ENCODE results near the gene ASB9. TPM values are rescaled to one million over a fixed set of nuclear protein-coding genes. Genes with fewer than 3 reads are reported as not detected.

Gene ASB9
- total and polyA plus RNA-seq, 9 of the 15 experiments (the other 6 are each of a cell fraction or from before 2014, with no cell fraction given): 0.27 to 1.7 (median 0.96) TPM

DNA sequence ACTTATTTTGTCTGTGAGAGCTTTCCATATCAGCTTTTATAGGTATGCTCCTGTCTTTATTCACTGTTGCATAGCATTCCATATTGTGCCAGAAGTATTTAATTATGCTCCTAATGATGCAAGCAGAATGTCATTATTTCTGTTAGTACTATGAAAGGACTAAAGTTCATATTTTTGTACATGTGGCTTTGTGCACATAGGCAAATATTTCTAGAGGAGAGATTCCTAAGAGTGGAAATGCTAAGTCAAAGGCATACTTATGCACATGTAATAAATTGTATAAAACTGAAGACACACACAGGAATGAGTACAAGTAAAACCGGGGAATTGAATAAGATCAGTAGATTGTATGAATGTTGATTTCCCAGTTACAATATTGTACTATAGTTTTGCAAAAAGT lies 1.9 kb upstream of the ASB9 start:
- H3K36me3 ChIP-seq (ENCODE audit: control insufficient read depth, insufficient read depth, low read length): no peaks in the 10 kb centered on the region
- FAIRE-seq (no peak), ATAC-seq (no peak), DNase-seq (ENCODE audit: extremely low read depth in 1 of 4, low spot score in 3 of 4) (no peak)
- no peak overlapping the region for H3K4me3 ChIP-seq
- H4K20me1 ChIP-seq (replicated peaks; ENCODE audit: control insufficient read depth, insufficient read depth, low read length): no peaks in the 10 kb centered on the region
- in situ Hi-C loops (cut with MboI) (no loop called here), intact Hi-C loops (cut with micrococcal nuclease) (no loop called here)
- H3K27ac ChIP-seq (ENCODE audit: extremely low read depth, low read depth, low read length): no peak overlapping the region
- no peaks in the 10 kb centered on the region for H3K9me1 ChIP-seq (ENCODE audit: control insufficient read depth, insufficient read depth, low read length)
- no peaks in the 10 kb centered on the region for H3K79me2 ChIP-seq (ENCODE audit: control insufficient read depth, insufficient read depth, low read length)
- H3K27me3 ChIP-seq (ENCODE audit: control insufficient read depth in 2 of 2, insufficient read depth in 2 of 2, low read length in 2 of 2): peaks cover 0 to 7% of the 10 kb centered on the region in 2 experiments; a peak in 1 of 5 replicates
- ChIA-PET CTCF (ENCODE audit: low intra/inter-chr PET ratio) (no interaction called here), POLR2A (no interaction called here)
- WGBS (ENCODE audit: insufficient coverage, low coverage, missing lambda C conversion rate): 33% methylated on average over 1 of the region's 1 CpG
- H3K4me1 ChIP-seq (replicated peaks in 1 of 2; ENCODE audit: control insufficient read depth in 2 of 2, insufficient read depth in 2 of 2, low read length in 2 of 2): peaks cover 0 to 2% of the 10 kb centered on the region in 2 experiments; a peak in 2 of 5 replicates
- H3K9ac ChIP-seq (ENCODE audit: insufficient read depth in 1 of 2, low read depth in 2 of 2, low read length in 2 of 2): no peak overlapping the region
- H3K4me2 ChIP-seq (ENCODE audit: insufficient read depth, low read length): no peak overlapping the region
- no peak overlapping the region for H2AFZ ChIP-seq (ENCODE audit: low read depth, low read length)
- TF ChIP-seq GTF2A2 (tag; IDR thresholded peaks at IDR 0.05): no peak
- TF ChIP-seq BHLHE40 (IDR thresholded peaks at IDR 0.05; ENCODE audit: low read length): no peak
- TF ChIP-seq PURB (CRISPR knock-in tag; IDR thresholded peaks at IDR 0.05; ENCODE audit: low read depth): no peak
- TF ChIP-seq BCOR (IDR thresholded peaks at IDR 0.05): no peak
- H3K9me3 ChIP-seq (replicated peaks; ENCODE audit: control insufficient read depth, insufficient read depth, low read depth, low read length): no peaks in the 10 kb centered on the region
- BruUV-seq (replicated peaks): no TSS peak

DNA sequence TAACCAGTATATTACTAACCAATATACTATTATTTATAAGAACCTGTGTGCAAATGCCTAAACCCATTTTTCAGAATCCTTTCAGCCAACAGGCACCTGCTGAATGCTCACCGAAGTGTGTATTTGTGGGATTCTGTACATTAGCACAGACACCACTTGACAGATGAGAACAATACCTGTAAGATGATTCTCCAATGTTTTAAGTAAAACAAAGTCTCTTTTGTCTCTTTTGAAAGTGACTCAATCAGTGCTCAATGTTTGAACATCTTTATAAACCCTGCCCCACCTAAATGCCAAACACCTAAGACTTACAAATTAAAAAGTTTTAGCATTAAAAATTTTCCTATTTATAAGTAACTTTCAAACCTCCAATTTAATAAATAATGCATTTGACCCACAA lies 763 bp downstream of the ASB9 start:
- no peaks in the 10 kb centered on the region for H3K36me3 ChIP-seq (ENCODE audit: control insufficient read depth, insufficient read depth, low read length)
- peaks cover 0 to 2% of the 10 kb centered on the region in 2 experiments; a peak in 2 of 5 replicates for H3K4me1 ChIP-seq (replicated peaks in 1 of 2; ENCODE audit: control insufficient read depth in 2 of 2, insufficient read depth in 2 of 2, low read length in 2 of 2)
- no peaks in the 10 kb centered on the region for H3K9me3 ChIP-seq (replicated peaks; ENCODE audit: control insufficient read depth, insufficient read depth, low read depth, low read length)
- POLR2A ChIA-PET: no interaction called here
- CTCF ChIA-PET (ENCODE audit: low intra/inter-chr PET ratio): no interaction called here
- no peak overlapping the region for H3K27ac ChIP-seq (ENCODE audit: extremely low read depth, low read depth, low read length)
- intact Hi-C loops (cut with micrococcal nuclease) (no loop called here), in situ Hi-C loops (cut with MboI) (no loop called here)
- no peak overlapping the region for H3K4me3 ChIP-seq
- H3K27me3 ChIP-seq (ENCODE audit: control insufficient read depth in 2 of 2, insufficient read depth in 2 of 2, low read length in 2 of 2): peaks cover 0 to 7% of the 10 kb centered on the region in 2 experiments; a peak in 1 of 5 replicates
- no peaks in the 10 kb centered on the region for H3K9me1 ChIP-seq (ENCODE audit: control insufficient read depth, insufficient read depth, low read length)
- no TSS peak for BruUV-seq (replicated peaks)
- H3K79me2 ChIP-seq (ENCODE audit: control insufficient read depth, insufficient read depth, low read length): no peaks in the 10 kb centered on the region
- 27% methylated on average over 1 of the region's 1 CpG for WGBS (ENCODE audit: insufficient coverage, low coverage, missing lambda C conversion rate)
- DNase-seq (ENCODE audit: extremely low read depth in 1 of 4, low spot score in 3 of 4) (no peak), ATAC-seq (no peak), FAIRE-seq (no peak)
- no peak for TF ChIP-seq STAG1 (CRISPR knock-in tag; IDR thresholded peaks at IDR 0.05; ENCODE audit: borderline replicate concordance)
- no peak for TF ChIP-seq SRSF7 (optimal IDR thresholded peaks at IDR 0.05; ENCODE audit: low read depth, low read length)
- TF ChIP-seq, protein P1, sequence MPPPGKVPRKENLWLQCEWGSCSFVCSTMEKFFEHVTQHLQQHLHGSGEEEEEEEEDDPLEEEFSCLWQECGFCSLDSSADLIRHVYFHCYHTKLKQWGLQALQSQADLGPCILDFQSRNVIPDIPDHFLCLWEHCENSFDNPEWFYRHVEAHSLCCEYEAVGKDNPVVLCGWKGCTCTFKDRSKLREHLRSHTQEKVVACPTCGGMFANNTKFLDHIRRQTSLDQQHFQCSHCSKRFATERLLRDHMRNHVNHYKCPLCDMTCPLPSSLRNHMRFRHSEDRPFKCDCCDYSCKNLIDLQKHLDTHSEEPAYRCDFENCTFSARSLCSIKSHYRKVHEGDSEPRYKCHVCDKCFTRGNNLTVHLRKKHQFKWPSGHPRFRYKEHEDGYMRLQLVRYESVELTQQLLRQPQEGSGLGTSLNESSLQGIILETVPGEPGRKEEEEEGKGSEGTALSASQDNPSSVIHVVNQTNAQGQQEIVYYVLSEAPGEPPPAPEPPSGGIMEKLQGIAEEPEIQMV (tag; conservative IDR thresholded peaks at IDR 0.05; ENCODE audit: low read depth): no peak
- TF ChIP-seq POLR2G (IDR thresholded peaks at IDR 0.05; ENCODE audit: low read depth, low read length): no peak
- TF ChIP-seq NCOA2 (IDR thresholded peaks at IDR 0.05; ENCODE audit: partially characterized antibody in 2 of 2): no peak
- TF ChIP-seq CTBP1 (IDR thresholded peaks at IDR 0.05; ENCODE audit: borderline replicate concordance): no peak
- TF ChIP-seq NR2C1 (IDR thresholded peaks at IDR 0.05): no peak
- no peak for TF ChIP-seq NR2C1 (tag; IDR thresholded peaks at IDR 0.05)
- no peak for TF ChIP-seq HEY1 (CRISPR knock-in tag; IDR thresholded peaks at IDR 0.05; ENCODE audit: borderline replicate concordance)
- TF ChIP-seq, protein P2, sequence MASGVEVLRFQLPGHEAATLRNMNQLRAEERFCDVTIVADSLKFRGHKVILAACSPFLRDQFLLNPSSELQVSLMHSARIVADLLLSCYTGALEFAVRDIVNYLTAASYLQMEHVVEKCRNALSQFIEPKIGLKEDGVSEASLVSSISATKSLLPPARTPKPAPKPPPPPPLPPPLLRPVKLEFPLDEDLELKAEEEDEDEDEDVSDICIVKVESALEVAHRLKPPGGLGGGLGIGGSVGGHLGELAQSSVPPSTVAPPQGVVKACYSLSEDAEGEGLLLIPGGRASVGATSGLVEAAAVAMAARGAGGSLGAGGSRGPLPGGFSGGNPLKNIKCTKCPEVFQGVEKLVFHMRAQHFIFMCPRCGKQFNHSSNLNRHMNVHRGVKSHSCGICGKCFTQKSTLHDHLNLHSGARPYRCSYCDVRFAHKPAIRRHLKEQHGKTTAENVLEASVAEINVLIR (CRISPR knock-in tag; IDR thresholded peaks at IDR 0.05): no peak
- H3K4me2 ChIP-seq (ENCODE audit: insufficient read depth, low read length): no peak overlapping the region
- H3K9ac ChIP-seq (ENCODE audit: insufficient read depth in 1 of 2, low read depth in 2 of 2, low read length in 2 of 2): no peak overlapping the region
- H4K20me1 ChIP-seq (replicated peaks; ENCODE audit: control insufficient read depth, insufficient read depth, low read length): no peaks in the 10 kb centered on the region
- H2AFZ ChIP-seq (ENCODE audit: low read depth, low read length): no peak overlapping the region

All from K562 (cell line).